K562 (cell line): ENCODE data around the gene STAP1. TPM values are rescaled to one million over a fixed set of nuclear protein-coding genes. Genes with fewer than 3 reads are reported as not detected.

Source experiments
- BACH1 ChIP-seq: fragments of 200-800 bp; sonication (Bioruptor generic); IDR thresholded peaks from 2 replicates; pipeline ENCODE4 v1.6.1; 2016; ENCODE audit warnings: missing genetic modification characterization, missing compliant biosample characterization
- CBFA2T3 ChIP-seq: fragments of 450-650 bp; IDR thresholded peaks from 2 replicates; pipeline ENCODE4 v1.6.1; 2017
- ERF ChIP-seq: fragments of 450-650 bp; formaldehyde crosslinking; IDR thresholded peaks from 2 replicates; pipeline ENCODE4 v1.4.0; 2020; ENCODE audit warnings: mild to moderate bottlenecking, mixed read lengths
- IFI16 ChIP-seq: fragments of 250-450 bp; sonication (Bioruptor Pico); IDR thresholded peaks from 2 replicates; pipeline ENCODE4 v2.1.2; 2022; ENCODE audit warnings: mild to moderate bottlenecking, inconsistent platforms
- ILK ChIP-seq: fragments of 450-650 bp; IDR thresholded peaks from 2 replicates; pipeline ENCODE4 v1.6.1; 2016; ENCODE audit warnings: missing genetic modification characterization, low read depth, mild to moderate bottlenecking, missing compliant biosample characterization, moderate library complexity, borderline replicate concordance
- KDM5B ChIP-seq: fragments of 200-600 bp; sonication (generic); IDR thresholded peaks from 2 replicates; pipeline ENCODE4 v1.6.1; 2012; ENCODE audit warnings: low read depth, mild to moderate bottlenecking, moderate library complexity, low read length, control low read depth, inconsistent platforms; ENCODE audit not compliant: insufficient replicate concordance
- NR2C1 ChIP-seq, 2 experiments: fragments of 450-650 bp; IDR thresholded peaks; 2 replicates each; pipeline ENCODE4 v1.6.1; 2017; ENCODE audit warnings: mild to moderate bottlenecking in 2 of 2, antibody characterized with exemption in 1 of 2, inconsistent platforms in 1 of 2, missing compliant biosample characterization in 1 of 2, missing genetic modification characterization in 1 of 2
- POLR2AphosphoS5 ChIP-seq: IDR thresholded peaks from 2 replicates; pipeline ENCODE4 v1.6.1; 2011; ENCODE audit warnings: mild to moderate bottlenecking, low read depth, low read length, moderate library complexity; ENCODE audit not compliant: control insufficient read depth, insufficient read depth
- SP2 ChIP-seq: IDR thresholded peaks from 2 replicates; pipeline ENCODE4 v1.6.1; 2011; ENCODE audit warnings: mild to moderate bottlenecking, low read depth, low read length, moderate library complexity; ENCODE audit not compliant: poor library complexity, severe bottlenecking; ENCODE audit errors: extremely low read depth
- SREBF2 ChIP-seq: sonication (generic); formaldehyde crosslinking; IDR thresholded peaks from 2 replicates; pipeline ENCODE4 v1.4.0; 2020; ENCODE audit warnings: mild to moderate bottlenecking, missing genetic modification reagents
- TEAD2 ChIP-seq: fragments of 450-650 bp; IDR thresholded peaks from 2 replicates; pipeline ENCODE4 v1.6.1; 2016; ENCODE audit warnings: missing genetic modification characterization, control low read depth, missing compliant biosample characterization
- TOE1 ChIP-seq, 2 experiments: fragments of 450-650 bp in 1 of 2; sonication (generic) in 1 of 2; formaldehyde crosslinking in 1 of 2; IDR thresholded peaks; 2 replicates each; pipeline versions ENCODE4 v1.7.1 to v1.8.0; 2016 to 2022; ENCODE audit warnings: borderline replicate concordance in 2 of 2, mild to moderate bottlenecking in 2 of 2, antibody characterized with exemption in 1 of 2, inconsistent platforms in 1 of 2, low read depth in 1 of 2, missing genetic modification reagents in 1 of 2, moderate library complexity in 1 of 2
- ZBTB1 ChIP-seq: sonication (generic); formaldehyde crosslinking; IDR thresholded peaks from 2 replicates; pipeline ENCODE4 v1.8.1; 2023; ENCODE audit warnings: missing genetic modification reagents, low read depth, mild to moderate bottlenecking, borderline replicate concordance
- ZNF165 ChIP-seq: fragments of 250-450 bp; sonication (Bioruptor Pico); IDR thresholded peaks from 2 replicates; pipeline ENCODE4 v1.4.0; 2020; ENCODE audit warnings: borderline replicate concordance
- ZNF561 ChIP-seq: fragments of 450-650 bp; formaldehyde crosslinking; conservative IDR thresholded peaks from 2 replicates; pipeline ENCODE4 v1.4.0; 2020; ENCODE audit warnings: mild to moderate bottlenecking, moderate library complexity
- ZSCAN29 ChIP-seq: fragments of 450-650 bp; IDR thresholded peaks from 2 replicates; pipeline ENCODE4 v1.6.1; 2017
- polyA plus RNA-seq, 8 experiments: library from polyadenylated mRNA; depleted of rRNA in 4 of 8; stranded (reverse) in 5 of 8; unstranded in 3 of 8; fragments of >200 nt; fragmentation: Nextera tagmentation in 2 of 8; fragmentation: Illumina TruSeq in 1 of 8; extraction: Ambion mirVana in 2 of 8; extraction: Trizol in 1 of 8; gene quantifications; 2 replicates each; pipeline versions ENCODE4 v1.2.1 to v1.2.3, GENCODE V29; 2011 to 2014; ENCODE audit warnings: inconsistent platforms in 1 of 8, missing spikeins in 1 of 8
- total RNA-seq, 7 experiments: library from RNA; depleted of rRNA in 6 of 7; stranded (reverse); fragments of >200 nt in 6 of 7; fragmentation: Illumina TruSeq in 2 of 7; extraction: Trizol in 2 of 7; gene quantifications; 2 replicates each; pipeline versions ENCODE4 v1.2.1 to v1.2.3, GENCODE V29; 2011 to 2021; ENCODE audit warnings: low replicate concordance in 1 of 7
- TF ChIP-seq, protein P1 (sequence below): fragments of 250-450 bp; sonication (Bioruptor Pico); IDR thresholded peaks from 2 replicates; pipeline ENCODE4 v1.4.0; 2020; ENCODE audit warnings: mild to moderate bottlenecking, moderate library complexity
- TF ChIP-seq, protein P2 (sequence below): fragments of 200-800 bp; sonication (Bioruptor generic); IDR thresholded peaks from 2 replicates; pipeline ENCODE4 v1.6.1; 2016; ENCODE audit warnings: missing genetic modification characterization, missing compliant biosample characterization
- TF ChIP-seq, protein P3 (sequence below): sonication (generic); formaldehyde crosslinking; IDR thresholded peaks from 2 replicates; pipeline ENCODE4 v1.5.0; 2020; ENCODE audit warnings: missing genetic modification reagents

Gene STAP1
- total and polyA plus RNA-seq, 9 of the 15 experiments (the other 6 are each of a cell fraction or from before 2014, with no cell fraction given): 0.50 to 5.6 (median 1.4) TPM

DNA sequence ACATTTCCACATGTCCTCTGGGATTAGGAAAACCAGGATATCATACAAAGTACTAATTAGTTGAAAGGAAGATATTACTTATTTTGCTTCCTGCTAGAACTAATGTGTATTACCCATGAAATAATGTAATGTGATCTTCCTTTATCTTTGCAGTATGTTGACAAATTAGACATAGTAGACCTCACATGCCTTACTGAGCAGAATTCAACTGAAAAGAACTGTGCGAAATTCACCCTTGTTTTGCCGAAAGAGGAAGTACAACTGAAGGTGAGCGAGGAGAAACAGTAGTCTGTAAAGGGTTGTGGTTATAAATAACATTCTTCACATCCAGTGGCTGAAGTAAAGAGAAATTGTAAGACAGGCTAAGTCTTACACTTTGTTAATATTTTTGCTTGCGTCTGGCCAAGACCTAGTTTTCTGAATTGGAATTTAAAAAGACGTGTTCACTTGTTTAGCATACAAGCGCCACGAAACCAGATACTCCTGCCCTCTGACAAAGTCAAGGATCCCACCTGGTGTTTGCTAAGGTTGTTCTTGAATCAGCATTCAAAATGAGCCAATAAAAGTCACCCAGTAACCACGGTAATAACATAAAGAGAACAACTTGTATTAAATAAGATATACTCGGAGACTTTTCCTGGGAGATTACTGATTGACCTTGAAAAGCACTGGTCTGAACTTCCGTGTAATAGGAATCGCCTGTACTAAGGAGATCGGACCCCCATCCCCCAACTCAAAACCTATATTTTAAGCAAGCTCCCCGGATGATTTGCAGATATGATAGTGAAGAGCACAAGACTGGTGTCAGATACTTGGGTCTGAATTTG, 16.9 kb downstream of the STAP1 start (continued):
- TF ChIP-seq ZNF165 (CRISPR knock-in tag) (no peak), ZNF561 (no peak), SP2 (no peak), ZSCAN29 (peak; percentile 81; the same call in 1 of the 2 replicates), CBFA2T3 (no peak), IFI16 (CRISPR knock-in tag) (no peak), TOE1 (IDR thresholded peaks at IDR 0.05; ENCODE audit: borderline replicate concordance) (no peak), TOE1 (CRISPR knock-in tag; IDR thresholded peaks at IDR 0.05; ENCODE audit: borderline replicate concordance, low read depth) (no peak), ERF (CRISPR knock-in tag) (no peak), POLR2AphosphoS5 (peak; percentile 91), KDM5B (no peak), BACH1 (tag) (0 out of 2 replicates have a peak, but pooled peaks have one; percentile 47), SREBF2 (CRISPR knock-in tag) (no peak), TEAD2 (tag) (no peak), NR2C1 (IDR thresholded peaks at IDR 0.05) (no peak; the same call in 1 of the 2 replicates), NR2C1 (tag; IDR thresholded peaks at IDR 0.05) (no peak), ZBTB1 (CRISPR knock-in tag) (no peak), ILK (tag) (0 out of 2 replicates have a peak, but pooled peaks have one; percentile 27)
- TF ChIP-seq, protein P1, sequence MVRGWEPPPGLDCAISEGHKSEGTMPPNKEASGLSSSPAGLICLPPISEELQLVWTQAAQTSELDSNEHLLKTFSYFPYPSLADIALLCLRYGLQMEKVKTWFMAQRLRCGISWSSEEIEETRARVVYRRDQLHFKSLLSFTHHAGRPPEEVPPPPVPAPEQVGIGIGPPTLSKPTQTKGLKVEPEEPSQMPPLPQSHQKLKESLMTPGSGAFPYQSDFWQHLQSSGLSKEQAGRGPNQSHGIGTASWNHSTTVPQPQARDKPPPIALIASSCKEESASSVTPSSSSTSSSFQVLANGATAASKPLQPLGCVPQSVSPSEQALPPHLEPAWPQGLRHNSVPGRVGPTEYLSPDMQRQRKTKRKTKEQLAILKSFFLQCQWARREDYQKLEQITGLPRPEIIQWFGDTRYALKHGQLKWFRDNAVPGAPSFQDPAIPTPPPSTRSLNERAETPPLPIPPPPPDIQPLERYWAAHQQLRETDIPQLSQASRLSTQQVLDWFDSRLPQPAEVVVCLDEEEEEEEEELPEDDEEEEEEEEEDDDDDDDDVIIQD: no peak
- TF ChIP-seq, protein P2, sequence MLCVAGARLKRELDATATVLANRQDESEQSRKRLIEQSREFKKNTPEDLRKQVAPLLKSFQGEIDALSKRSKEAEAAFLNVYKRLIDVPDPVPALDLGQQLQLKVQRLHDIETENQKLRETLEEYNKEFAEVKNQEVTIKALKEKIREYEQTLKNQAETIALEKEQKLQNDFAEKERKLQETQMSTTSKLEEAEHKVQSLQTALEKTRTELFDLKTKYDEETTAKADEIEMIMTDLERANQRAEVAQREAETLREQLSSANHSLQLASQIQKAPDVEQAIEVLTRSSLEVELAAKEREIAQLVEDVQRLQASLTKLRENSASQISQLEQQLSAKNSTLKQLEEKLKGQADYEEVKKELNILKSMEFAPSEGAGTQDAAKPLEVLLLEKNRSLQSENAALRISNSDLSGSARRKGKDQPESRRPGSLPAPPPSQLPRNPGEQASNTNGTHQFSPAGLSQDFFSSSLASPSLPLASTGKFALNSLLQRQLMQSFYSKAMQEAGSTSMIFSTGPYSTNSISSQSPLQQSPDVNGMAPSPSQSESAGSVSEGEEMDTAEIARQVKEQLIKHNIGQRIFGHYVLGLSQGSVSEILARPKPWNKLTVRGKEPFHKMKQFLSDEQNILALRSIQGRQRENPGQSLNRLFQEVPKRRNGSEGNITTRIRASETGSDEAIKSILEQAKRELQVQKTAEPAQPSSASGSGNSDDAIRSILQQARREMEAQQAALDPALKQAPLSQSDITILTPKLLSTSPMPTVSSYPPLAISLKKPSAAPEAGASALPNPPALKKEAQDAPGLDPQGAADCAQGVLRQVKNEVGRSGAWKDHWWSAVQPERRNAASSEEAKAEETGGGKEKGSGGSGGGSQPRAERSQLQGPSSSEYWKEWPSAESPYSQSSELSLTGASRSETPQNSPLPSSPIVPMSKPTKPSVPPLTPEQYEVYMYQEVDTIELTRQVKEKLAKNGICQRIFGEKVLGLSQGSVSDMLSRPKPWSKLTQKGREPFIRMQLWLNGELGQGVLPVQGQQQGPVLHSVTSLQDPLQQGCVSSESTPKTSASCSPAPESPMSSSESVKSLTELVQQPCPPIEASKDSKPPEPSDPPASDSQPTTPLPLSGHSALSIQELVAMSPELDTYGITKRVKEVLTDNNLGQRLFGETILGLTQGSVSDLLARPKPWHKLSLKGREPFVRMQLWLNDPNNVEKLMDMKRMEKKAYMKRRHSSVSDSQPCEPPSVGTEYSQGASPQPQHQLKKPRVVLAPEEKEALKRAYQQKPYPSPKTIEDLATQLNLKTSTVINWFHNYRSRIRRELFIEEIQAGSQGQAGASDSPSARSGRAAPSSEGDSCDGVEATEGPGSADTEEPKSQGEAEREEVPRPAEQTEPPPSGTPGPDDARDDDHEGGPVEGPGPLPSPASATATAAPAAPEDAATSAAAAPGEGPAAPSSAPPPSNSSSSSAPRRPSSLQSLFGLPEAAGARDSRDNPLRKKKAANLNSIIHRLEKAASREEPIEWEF (CRISPR knock-in tag): no peak
- TF ChIP-seq, protein P3, sequence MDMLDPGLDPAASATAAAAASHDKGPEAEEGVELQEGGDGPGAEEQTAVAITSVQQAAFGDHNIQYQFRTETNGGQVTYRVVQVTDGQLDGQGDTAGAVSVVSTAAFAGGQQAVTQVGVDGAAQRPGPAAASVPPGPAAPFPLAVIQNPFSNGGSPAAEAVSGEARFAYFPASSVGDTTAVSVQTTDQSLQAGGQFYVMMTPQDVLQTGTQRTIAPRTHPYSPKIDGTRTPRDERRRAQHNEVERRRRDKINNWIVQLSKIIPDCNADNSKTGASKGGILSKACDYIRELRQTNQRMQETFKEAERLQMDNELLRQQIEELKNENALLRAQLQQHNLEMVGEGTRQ: no peak
